NCI-H460 (cell line): ENCODE measurements around the gene RALGDS. TPM values are rescaled to one million over a fixed set of nuclear protein-coding genes. Genes with fewer than 3 reads are reported as not detected.

Experiments used
- DNase-seq: peaks from one replicate; pipeline ENCODE4 v3.0.0-alpha.2; 2016; ENCODE audit warnings: low read depth; ENCODE audit errors: extremely low read depth
- small RNA-seq, 2 experiments: library from RNA; depleted of rRNA; stranded (forward); fragments of <200 nt; gene quantifications; one replicate each; pipeline ENCODE3, GENCODE V24; 2014
- total RNA-seq: library from RNA; depleted of rRNA; stranded (reverse); fragments of >200 nt; shearing (Covaris generic); gene quantifications from 2 replicates; pipeline ENCODE4 v1.2.3, GENCODE V29; 2014; rRNA removed

Gene RALGDS
- total RNA-seq, 1 experiment from 2014 or later = 19.2 TPM

- no peak for DNase-seq
Measured at GRCh38 chr9:133057553-133057952, 63.5 kb downstream of the RALGDS start.

- no peak for DNase-seq
Measured at GRCh38 chr9:133057006-133057405, 64.0 kb downstream of the RALGDS start.

GRCh38 chr9:133056533-133056932 is 64.5 kb downstream of the RALGDS start:
- no peak for DNase-seq

- DNase-seq = no peak
Measured at GRCh38 chr9:133055788-133056420, 65.1 kb downstream of the RALGDS start.

- no peak for DNase-seq
Measured at GRCh38 chr9:133054966-133055365, 66.1 kb downstream of the RALGDS start.

DNA sequence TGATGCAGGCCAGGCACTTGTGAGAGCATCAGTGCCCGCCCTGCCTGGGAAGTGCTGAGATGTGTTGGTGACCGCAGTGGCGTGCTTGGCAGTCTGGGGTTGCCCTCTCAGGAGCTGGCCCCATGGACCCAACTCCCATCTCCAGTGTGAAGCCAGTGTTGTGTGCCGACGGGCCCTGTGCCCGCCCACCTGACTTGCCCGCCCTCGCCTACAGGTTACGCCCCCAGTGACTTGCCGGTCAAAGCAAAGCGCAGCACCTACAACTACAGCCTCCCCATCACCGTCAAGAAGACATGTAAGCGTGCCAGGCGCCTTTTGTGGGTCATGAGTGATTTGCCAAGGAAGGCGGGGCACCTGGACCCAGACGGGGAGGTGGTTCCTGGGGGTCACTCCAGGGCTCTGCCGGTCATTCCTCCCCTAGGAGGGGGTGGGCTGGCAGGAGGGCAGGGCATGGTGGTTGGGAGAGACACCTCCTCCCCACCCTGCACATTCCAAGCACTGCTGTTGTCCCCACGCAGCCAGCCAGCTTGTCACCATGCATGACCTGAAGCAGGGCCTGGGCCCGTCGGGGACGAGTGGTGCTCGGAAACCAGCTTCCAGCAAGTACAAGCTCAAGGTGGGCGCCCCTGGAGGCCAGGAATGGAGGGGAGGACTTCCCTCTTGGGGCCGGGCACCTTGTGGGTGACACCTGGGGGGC is 66.7 kb downstream of the RALGDS start:
- DNase-seq = no peak

- no peak for DNase-seq
Measured at GRCh38 chr9:133051966-133052539, 69.0 kb downstream of the RALGDS start.

DNA sequence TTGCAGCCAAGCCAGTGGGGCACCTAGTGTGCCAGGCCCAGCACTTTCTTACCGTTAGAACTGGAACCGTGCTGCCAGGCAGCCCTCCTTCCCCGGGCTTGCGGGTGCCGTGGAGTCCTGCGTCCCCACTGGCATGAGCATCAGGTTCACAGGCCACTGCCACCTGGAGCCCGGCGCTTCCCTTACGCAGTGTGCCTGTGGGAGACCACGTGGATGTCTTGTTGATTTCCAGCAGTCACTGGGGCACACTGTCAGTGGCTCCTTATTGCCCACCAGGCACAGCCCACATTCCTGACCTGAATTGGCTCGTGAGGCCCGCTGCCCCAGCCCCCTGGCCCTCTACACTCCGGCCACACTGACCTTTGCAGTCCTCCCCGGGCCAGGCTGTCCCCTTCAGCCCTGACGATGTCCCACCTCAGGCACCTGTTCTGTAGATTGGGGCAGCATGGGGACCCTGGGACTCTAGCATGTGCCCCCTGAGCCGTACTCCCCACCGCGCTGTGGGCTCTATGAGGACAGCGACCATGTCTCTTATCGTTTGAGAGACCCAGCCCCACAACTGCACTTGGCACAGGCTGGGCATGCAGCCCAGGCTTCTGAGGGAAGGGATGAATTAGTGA is 69.6 kb downstream of the RALGDS start:
- DNase-seq = no peak

DNA sequence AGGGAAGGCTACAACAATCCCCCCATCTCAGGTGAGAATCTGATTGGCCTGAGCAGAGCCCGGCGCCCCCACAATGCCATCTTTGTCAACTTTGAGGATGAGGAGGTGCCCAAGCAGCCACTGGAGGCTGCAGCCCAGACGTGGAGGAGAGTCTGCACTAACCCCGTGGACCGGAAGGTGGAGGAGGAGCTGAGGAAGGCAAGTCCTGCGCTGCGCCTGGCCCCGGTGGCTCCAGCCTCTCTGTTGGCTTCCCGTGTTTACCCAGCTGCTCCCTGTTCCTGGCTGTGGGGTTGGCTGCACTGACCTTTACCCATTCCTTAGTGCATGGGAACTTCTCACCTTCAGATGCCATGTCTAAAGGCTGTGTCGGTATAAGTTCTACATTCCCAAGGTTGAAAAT is 70.3 kb downstream of the RALGDS start:
- no peak for DNase-seq

DNA sequence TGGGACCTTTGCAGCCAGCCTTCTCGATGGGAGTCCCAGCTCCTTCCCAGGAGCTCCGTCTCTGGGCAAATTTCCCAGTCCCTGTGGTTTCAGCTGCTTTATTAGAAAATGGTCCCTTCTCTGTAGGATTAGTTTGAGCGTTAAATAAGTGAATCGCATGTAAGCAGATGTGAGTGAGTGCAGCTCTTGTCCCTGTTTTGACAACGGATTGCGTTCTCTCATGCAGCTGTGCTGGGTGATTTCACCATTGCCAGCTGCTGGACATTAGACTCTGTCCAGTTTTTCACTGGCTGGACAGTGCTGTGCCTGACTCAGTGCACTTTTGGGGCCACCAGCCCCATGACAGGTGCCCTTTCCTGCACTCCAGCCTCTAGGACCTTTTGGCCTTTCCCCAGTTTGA is 70.9 kb downstream of the RALGDS start:
- no peak for DNase-seq

DNA sequence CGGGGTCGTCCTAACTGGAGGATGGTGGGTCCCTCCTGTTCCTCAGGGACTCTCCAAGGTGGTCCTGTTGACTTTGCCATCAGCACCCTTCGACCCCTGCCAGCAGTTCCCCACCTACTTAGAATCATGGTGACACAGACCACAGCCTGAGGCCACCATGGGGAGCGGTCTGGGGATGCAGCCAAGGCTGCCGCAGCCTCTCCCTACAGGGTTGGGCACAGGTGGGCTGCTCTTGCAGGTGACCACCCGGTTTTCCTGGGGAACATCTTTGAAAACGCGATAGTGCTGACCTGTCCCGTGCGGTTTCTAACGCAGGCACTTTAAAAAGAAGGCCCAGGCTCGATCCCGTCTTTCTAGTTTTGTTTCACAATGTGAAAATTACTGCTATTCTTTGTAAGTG is 72.0 kb downstream of the RALGDS start:
- DNase-seq = no peak

- peak; percentile 14 for DNase-seq
Measured at GRCh38 chr9:133048595-133048994, 72.4 kb downstream of the RALGDS start.

Small RNA genes lying within 50 kb of the gene (small RNA-seq; reads per million reads assigned to genes)
- 0 reads per million in 2 experiments for gene MIR6877

Other genes starting within 250 kb of the RALGDS start
- 0.42 and 2.6 TPM in 2 replicates for gene AK8, start 243.0 kb downstream of the RALGDS start, total RNA-seq
- 5.5 and 7.9 TPM in 2 replicates for gene SPACA9, start 242.3 kb downstream of the RALGDS start, total RNA-seq
- gene TSC1, start 176.6 kb downstream of the RALGDS start, total RNA-seq = 30.6 and 34.1 TPM in 2 replicates
- gene GFI1B, start 142.5 kb downstream of the RALGDS start, total RNA-seq = not detected in 2 replicates
- gene GTF3C5, start 90.2 kb downstream of the RALGDS start, total RNA-seq = 56.2 and 63.1 TPM in 2 replicates
- gene CEL, start 59.3 kb downstream of the RALGDS start, total RNA-seq = 0.26 and 0.35 TPM in 2 replicates
- 0.27 and 1.0 TPM in 2 replicates for gene GBGT1, start 42.7 kb upstream of the RALGDS start, total RNA-seq
- not detected in 2 replicates for gene OBP2B, start 88.0 kb upstream of the RALGDS start, total RNA-seq
- not detected in 2 replicates for gene ABO, start 154.0 kb upstream of the RALGDS start, total RNA-seq
- gene SURF6, start 214.9 kb upstream of the RALGDS start, total RNA-seq = 18.3 and 20.6 TPM in 2 replicates
- gene MED22, start 226.9 kb upstream of the RALGDS start, total RNA-seq = 16.9 and 17.0 TPM in 2 replicates
- gene RPL7A, start 227.0 kb upstream of the RALGDS start, total RNA-seq = 2,700 and 2,738 TPM in 2 replicates
- gene SURF1, start 235.2 kb upstream of the RALGDS start, total RNA-seq = 17.3 and 23.8 TPM in 2 replicates
- 51.3 and 52.6 TPM in 2 replicates for gene SURF2, start 235.3 kb upstream of the RALGDS start, total RNA-seq